GM23248 (cell line): ENCODE results near the gene RECQL. TPM values are rescaled to one million over a fixed set of nuclear protein-coding genes. Genes with fewer than 3 reads are reported as not detected.

Source experiments
- DNase-seq: peaks from one replicate; pipeline ENCODE4 v3.0.0-alpha.2; 2015
- H2AFZ ChIP-seq: fragments of 200-600 bp; sonication (generic); 2 replicates; pipeline ENCODE4 v1.6.1; 2016; ENCODE audit warnings: antibody characterized with exemption
- H3F3A ChIP-seq: fragments of 200-600 bp; sonication (generic); 2 replicates; pipeline ENCODE4 v1.6.1; 2016; ENCODE audit warnings: mild to moderate bottlenecking, antibody characterized with exemption, mixed run types; ENCODE audit not compliant: insufficient read depth
- H3K27ac ChIP-seq: fragments of 200-600 bp; sonication (generic); 2 replicates; pipeline ENCODE4 v1.5.1; 2016; ENCODE audit warnings: mild to moderate bottlenecking
- H3K27me3 ChIP-seq: fragments of 200-600 bp; sonication (generic); replicated peaks from 2 replicates; pipeline ENCODE4 v1.6.1; 2016; ENCODE audit warnings: mild to moderate bottlenecking; ENCODE audit not compliant: insufficient read depth
- H3K36me3 ChIP-seq: fragments of 200-600 bp; sonication (generic); 2 replicates; pipeline ENCODE4 v1.6.1; 2016; ENCODE audit warnings: low read depth, mild to moderate bottlenecking
- H3K4me1 ChIP-seq: fragments of 200-600 bp; sonication (generic); 2 replicates; pipeline ENCODE4 v1.6.1; 2016; ENCODE audit warnings: mild to moderate bottlenecking; ENCODE audit not compliant: insufficient read depth
- H3K4me2 ChIP-seq: fragments of 200-600 bp; sonication (generic); one replicate; pipeline ENCODE4 v1.6.1; 2016; ENCODE audit warnings: mild to moderate bottlenecking; ENCODE audit not compliant: unreplicated experiment
- H3K4me3 ChIP-seq: fragments of 200-600 bp; sonication (generic); 2 replicates; pipeline ENCODE4 v1.5.1; 2016; ENCODE audit warnings: mild to moderate bottlenecking
- H3K79me2 ChIP-seq: fragments of 200-600 bp; sonication (generic); 2 replicates; pipeline ENCODE4 v1.6.1; 2016; ENCODE audit warnings: mild to moderate bottlenecking; ENCODE audit not compliant: insufficient read depth
- H3K9ac ChIP-seq: fragments of 200-600 bp; sonication (generic); 2 replicates; pipeline ENCODE4 v1.6.1; 2016; ENCODE audit warnings: mild to moderate bottlenecking
- H3K9me2 ChIP-seq: fragments of 200-600 bp; sonication (generic); 2 replicates; pipeline ENCODE4 v1.6.1; 2016; ENCODE audit warnings: mixed run types, mild to moderate bottlenecking, moderate library complexity; ENCODE audit not compliant: insufficient read depth
- H3K9me3 ChIP-seq: fragments of 200-600 bp; sonication (generic); one replicate; pipeline ENCODE4 v1.6.1; 2017; ENCODE audit warnings: low read depth
- H4K20me1 ChIP-seq: fragments of 200-600 bp; sonication (generic); 2 replicates; pipeline ENCODE4 v1.6.0; 2016; ENCODE audit not compliant: insufficient read depth
- EZH2 ChIP-seq: fragments of 200-600 bp; sonication (generic); IDR thresholded peaks from 2 replicates; pipeline ENCODE4 v1.6.1; 2018; ENCODE audit warnings: antibody characterized with exemption, mild to moderate bottlenecking; ENCODE audit not compliant: insufficient read depth, poor library complexity, severe bottlenecking
- EZH2phosphoT487 ChIP-seq: fragments of 200-600 bp; sonication (generic); IDR thresholded peaks from 2 replicates; pipeline ENCODE4 v1.6.1; 2018; ENCODE audit warnings: antibody characterized with exemption, moderate library complexity, mild to moderate bottlenecking, low read depth; ENCODE audit not compliant: insufficient read depth
- WGBS, 2 experiments: methylation state at CpG; one replicate each; pipeline ENCODE4 v1.1.6; 2015 to 2017; ENCODE audit warnings: low lambda C conversion rate in 2 of 2, low coverage in 1 of 2; ENCODE audit errors: missing lambda C conversion rate in 2 of 2; 5-methylcytosine and 5-hydroxymethylcytosine counted together
- in situ Hi-C: fragments of 300-500 bp; cut with MboI; formaldehyde crosslinking; loops from 2 replicates; pipeline ENCODE4 v1.15.0; 2020
- polyA plus RNA-seq: library from polyadenylated mRNA; unstranded; fragments of >200 nt; fragmentation: Nextera tagmentation; extraction: Ambion mirVana; gene quantifications from 2 replicates; pipeline ENCODE4 v1.2.1, GENCODE V29; 2016
- total RNA-seq: library from RNA; depleted of rRNA; stranded (reverse); fragments of >200 nt; shearing (Covaris generic); gene quantifications from 2 replicates; pipeline ENCODE4 v1.2.3, GENCODE V29; 2014

Gene RECQL
- total and polyA plus RNA-seq, 2 experiments from 2014 or later: 80.3 to 102 TPM

DNA sequence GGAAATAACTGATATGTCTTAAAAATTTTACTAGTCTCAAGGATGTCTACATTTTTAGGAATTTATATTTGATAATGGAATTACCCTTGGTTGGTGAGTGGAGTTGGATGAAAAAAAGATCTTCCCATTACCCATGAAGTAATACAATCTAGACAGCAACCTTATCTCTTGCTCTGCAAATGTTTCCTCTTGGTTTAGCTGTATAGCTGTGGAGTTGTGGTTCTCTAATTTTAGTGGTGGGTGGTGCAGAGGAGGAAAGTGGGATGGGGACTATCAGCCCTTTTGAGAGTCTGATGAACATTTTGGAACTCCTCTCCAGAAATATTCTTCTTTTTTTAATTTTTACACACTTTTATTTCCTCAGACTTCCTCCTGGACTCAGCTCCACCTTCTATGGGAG, 41.7 kb upstream of the RECQL start:
- Histone ChIP-seq H4K20me1 (no peaks in the 10 kb centered on the region), H3K27me3 (no peaks in the 10 kb centered on the region), H3K4me1 (no peaks in the 10 kb centered on the region), H3K9me2 (no peaks in the 10 kb centered on the region), H3K36me3 (no peaks in the 10 kb centered on the region), H3K79me2 (no peaks in the 10 kb centered on the region), H3K27ac (no peak overlapping the region), H3F3A (no peaks in the 10 kb centered on the region), H3K4me3 (no peak overlapping the region), H3K9ac (no peak overlapping the region), H2AFZ (no peak overlapping the region), H3K4me2 (no peak overlapping the region), H3K9me3 (no peaks in the 10 kb centered on the region)
- no peak for TF ChIP-seq EZH2
- no peak for TF ChIP-seq EZH2phosphoT487
- in situ Hi-C loops: no loop called here
- no peak for DNase-seq

DNA sequence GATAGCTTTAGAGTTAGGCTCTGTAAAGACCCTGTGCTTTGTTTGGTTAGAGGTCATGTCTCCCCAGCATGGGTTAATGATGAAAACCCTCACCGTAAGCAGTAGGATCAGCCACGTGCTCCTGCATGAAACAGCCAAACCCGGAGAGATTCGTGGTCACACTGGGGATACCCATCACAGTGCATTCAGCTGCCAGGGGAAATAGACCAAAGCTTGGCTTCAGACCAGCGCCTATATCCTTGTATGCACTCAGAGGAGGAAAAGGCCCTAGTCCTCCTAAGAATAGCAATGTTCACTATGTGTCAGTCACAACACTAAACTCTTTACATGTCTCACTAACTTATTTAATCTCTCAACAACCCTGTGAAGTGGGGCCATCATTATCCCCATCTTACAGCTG, 41.0 kb upstream of the RECQL start:
- no peak overlapping the region for H3K9ac ChIP-seq
- H3K4me1 ChIP-seq: no peaks in the 10 kb centered on the region
- H3K9me2 ChIP-seq: no peaks in the 10 kb centered on the region
- no peak overlapping the region for H3K27ac ChIP-seq
- 54 to 57% methylated on average over 5 of the region's 5 CpGs for WGBS, 2 experiments
- H3K4me2 ChIP-seq: no peak overlapping the region
- H3K9me3 ChIP-seq: no peaks in the 10 kb centered on the region
- H3K36me3 ChIP-seq: no peaks in the 10 kb centered on the region
- in situ Hi-C loops: no loop called here
- no peaks in the 10 kb centered on the region for H3F3A ChIP-seq
- H3K4me3 ChIP-seq: no peak overlapping the region
- no peaks in the 10 kb centered on the region for H3K79me2 ChIP-seq
- TF ChIP-seq EZH2phosphoT487: no peak
- no peak for TF ChIP-seq EZH2
- H4K20me1 ChIP-seq: no peaks in the 10 kb centered on the region
- no peak for DNase-seq
- H2AFZ ChIP-seq: no peak overlapping the region
- H3K27me3 ChIP-seq: no peaks in the 10 kb centered on the region

DNA sequence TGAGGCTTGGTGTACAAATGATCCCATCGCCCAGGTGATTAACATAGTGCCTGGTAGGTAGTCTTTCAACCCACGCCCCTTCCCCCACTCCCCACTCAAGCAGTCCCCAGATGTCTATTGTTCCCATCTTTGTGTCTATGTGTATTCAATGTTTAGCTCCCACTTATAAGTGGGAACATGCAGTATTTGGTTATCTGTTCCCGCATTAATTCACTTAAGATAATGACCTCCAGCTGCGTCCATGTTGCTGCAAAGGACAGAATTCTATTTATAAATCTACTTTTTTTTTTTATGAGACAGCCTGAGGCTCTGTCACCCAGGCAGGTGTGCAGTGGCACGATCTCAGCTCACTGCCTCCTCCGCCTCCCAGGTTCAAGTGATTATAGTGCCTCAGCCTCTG, 40.3 kb upstream of the RECQL start:
- in situ Hi-C loops: no loop called here
- no peaks in the 10 kb centered on the region for H3K27me3 ChIP-seq
- no peak overlapping the region for H3K4me3 ChIP-seq
- H4K20me1 ChIP-seq: no peaks in the 10 kb centered on the region
- H3K9me3 ChIP-seq: no peaks in the 10 kb centered on the region
- no peak for DNase-seq
- no peaks in the 10 kb centered on the region for H3K9me2 ChIP-seq
- H3F3A ChIP-seq: no peaks in the 10 kb centered on the region
- H2AFZ ChIP-seq: no peak overlapping the region
- H3K9ac ChIP-seq: no peak overlapping the region
- 74 to 80% methylated on average over 6 of the region's 6 CpGs for WGBS, 2 experiments
- no peaks in the 10 kb centered on the region for H3K79me2 ChIP-seq
- H3K27ac ChIP-seq: no peak overlapping the region
- TF ChIP-seq EZH2 (no peak), EZH2phosphoT487 (no peak)
- no peaks in the 10 kb centered on the region for H3K36me3 ChIP-seq
- no peak overlapping the region for H3K4me2 ChIP-seq
- H3K4me1 ChIP-seq: no peaks in the 10 kb centered on the region

GRCh38 chr12:21539797-21540196, 38.4 kb upstream of the RECQL start:
- no peak for TF ChIP-seq EZH2phosphoT487
- no peak for TF ChIP-seq EZH2
- Histone ChIP-seq H3K79me2 (no peaks in the 10 kb centered on the region), H3K27ac (no peak overlapping the region), H3K27me3 (no peaks in the 10 kb centered on the region), H3K4me1 (no peaks in the 10 kb centered on the region), H3K4me3 (no peak overlapping the region), H3K9ac (no peak overlapping the region), H3F3A (no peaks in the 10 kb centered on the region), H3K36me3 (no peaks in the 10 kb centered on the region), H2AFZ (no peak overlapping the region), H3K9me2 (no peaks in the 10 kb centered on the region), H3K4me2 (no peak overlapping the region), H4K20me1 (no peaks in the 10 kb centered on the region), H3K9me3 (no peaks in the 10 kb centered on the region)
- in situ Hi-C loops: no loop called here
- DNase-seq: no peak

GRCh38 chr12:21538061-21538653, 36.7 kb upstream of the RECQL start:
- Histone ChIP-seq H3K27me3 (no peaks in the 10 kb centered on the region), H3K36me3 (no peaks in the 10 kb centered on the region), H3K4me3 (no peak overlapping the region), H3K4me1 (no peaks in the 10 kb centered on the region), H3K9me3 (no peaks in the 10 kb centered on the region), H4K20me1 (no peaks in the 10 kb centered on the region), H2AFZ (no peak overlapping the region), H3K27ac (no peak overlapping the region), H3K79me2 (no peaks in the 10 kb centered on the region), H3K9ac (no peak overlapping the region), H3K9me2 (no peaks in the 10 kb centered on the region), H3K4me2 (no peak overlapping the region), H3F3A (no peaks in the 10 kb centered on the region)
- in situ Hi-C loops: no loop called here
- 89% methylated on average over 5 of the region's 5 CpGs for WGBS, 2 experiments
- no peak for TF ChIP-seq EZH2phosphoT487
- no peak for TF ChIP-seq EZH2
- no peak for DNase-seq
